HepG2 (cell line): ENCODE data around the gene HELB. TPM values are rescaled to one million over a fixed set of nuclear protein-coding genes. Genes with fewer than 3 reads are reported as not detected.

Source experiments
- ATAC-seq: fragments of 200-7000 bp; cut with Tn5 transposase; 3 replicates; pipeline ENCODE4 v1.9.1; 2020; ENCODE audit warnings: mild to moderate bottlenecking, moderate library complexity
- BruUV-seq: library from RNA; stranded (reverse); fragments of 400-500 nt; replicated peaks from 2 replicates; lab custom pipeline; 2021; lab: Mats Ljungman, UMichigan
- CTCF ChIA-PET: fragments of 300-600 bp; formaldehyde crosslinking; extraction: SDS; loops from one replicate; lab custom pipeline; 2021; ENCODE audit warnings: low total read pairs, inconsistent platforms, low intra/inter-chr PET ratio; lab: Yijun Ruan, JAX
- POLR2A ChIA-PET: fragments of 350-600 bp; sonication (Branson Sonifier 250); formaldehyde crosslinking; loops from one replicate; lab custom pipeline; 2020; ENCODE audit warnings: antibody characterized with exemption, inconsistent platforms; lab: Yijun Ruan, JAX
- DNase-seq: peaks from one replicate; pipeline ENCODE4 v3.0.0-alpha.2; 2015; ENCODE audit warnings: low spot score
- FAIRE-seq: peaks from 3 replicates; lab custom pipeline; 2011; peaks lifted over from hg19 to GRCh38; lab: Jason Lieb, UNC
- H2AFZ ChIP-seq: one replicate; pipeline ENCODE4 v1.6.1; 2011; ENCODE audit warnings: low read length, inconsistent platforms
- H3K27ac ChIP-seq: fragments of 300-600 bp; 3 replicates; pipeline ENCODE4 v1.8.0; 2011; ENCODE audit warnings: mixed run types, mild to moderate bottlenecking, mixed read lengths, low read length, inconsistent platforms; ENCODE audit not compliant: insufficient read depth; ENCODE audit errors: extremely low read length
- H3K27me3 ChIP-seq, 2 experiments: fragments of 200-600 bp in 1 of 2; 2 replicates in 1 of 2; 3 replicates in 1 of 2; pipeline versions ENCODE4 v1.6.0 to v1.8.0; 2011; ENCODE audit warnings: low read length in 2 of 2, mild to moderate bottlenecking in 2 of 2, moderate library complexity in 2 of 2, inconsistent platforms in 1 of 2; ENCODE audit not compliant: insufficient read depth in 2 of 2, control insufficient read depth in 1 of 2
- H3K36me3 ChIP-seq, 2 experiments: fragments of 200-600 bp in 1 of 2; replicated peaks in 1 of 2; 2 replicates in 1 of 2; 3 replicates in 1 of 2; pipeline versions ENCODE4 v1.5.1 to v1.8.0; 2011; ENCODE audit warnings: low read length in 2 of 2, inconsistent platforms in 1 of 2; ENCODE audit not compliant: insufficient read depth in 2 of 2, control insufficient read depth in 1 of 2
- H3K4me1 ChIP-seq: 2 replicates; pipeline ENCODE4 v1.5.1; 2012; ENCODE audit warnings: low read length, inconsistent platforms; ENCODE audit not compliant: insufficient read depth
- H3K4me2 ChIP-seq: 2 replicates; pipeline ENCODE4 v1.6.0; 2011; ENCODE audit warnings: low read depth, low read length, inconsistent platforms
- H3K4me3 ChIP-seq, 3 experiments: fragments of 200-600 bp in 1 of 3; sonication (generic), shearing (Covaris generic) in 1 of 3; replicated peaks in 1 of 3; 2 replicates each; pipeline ENCODE4 v1.5.1; 2011 to 2016; ENCODE audit warnings: low read length in 3 of 3, inconsistent platforms in 2 of 3, low read depth in 2 of 3, mild to moderate bottlenecking in 2 of 3, control low read depth in 1 of 3, mixed read lengths in 1 of 3; ENCODE audit not compliant: insufficient read depth in 1 of 3
- H3K79me2 ChIP-seq: one replicate; pipeline ENCODE4 v1.6.1; 2011; ENCODE audit warnings: low read length, inconsistent platforms; ENCODE audit not compliant: insufficient read depth
- H3K9ac ChIP-seq: 2 replicates; pipeline ENCODE4 v1.6.0; 2011; ENCODE audit warnings: mild to moderate bottlenecking, low read depth, low read length, inconsistent platforms; ENCODE audit not compliant: insufficient read depth
- H3K9me3 ChIP-seq: 2 replicates; pipeline ENCODE4 v1.5.1; 2012; ENCODE audit warnings: mild to moderate bottlenecking, low read length
- H4K20me1 ChIP-seq: 2 replicates; pipeline ENCODE4 v1.6.0; 2011; ENCODE audit warnings: inconsistent platforms, mild to moderate bottlenecking, low read length, moderate library complexity; ENCODE audit not compliant: insufficient read depth
- CTCF ChIP-seq: sonication (generic); formaldehyde crosslinking; IDR thresholded peaks from 2 replicates; pipeline ENCODE4 v1.5.0; 2020; ENCODE audit warnings: mild to moderate bottlenecking, missing genetic modification reagents, moderate library complexity
- FOSL1 ChIP-seq: sonication (generic); formaldehyde crosslinking; IDR thresholded peaks from 2 replicates; pipeline ENCODE4 v1.9.0; 2021; ENCODE audit warnings: missing genetic modification reagents, borderline replicate concordance
- GABPB1 ChIP-seq: IDR thresholded peaks from 2 replicates; pipeline ENCODE4 v1.6.1; 2016; ENCODE audit warnings: mild to moderate bottlenecking, missing genetic modification reagents, moderate library complexity, missing compliant biosample characterization
- HCFC1 ChIP-seq: fragments of 150-350 bp; IDR thresholded peaks from 2 replicates; pipeline ENCODE4 v1.6.1; 2014; ENCODE audit warnings: low read depth, low read length
- JUN ChIP-seq: sonication (generic); formaldehyde crosslinking; IDR thresholded peaks from 2 replicates; pipeline ENCODE4 v1.4.0; 2020; ENCODE audit warnings: mild to moderate bottlenecking, missing genetic modification reagents
- MTA3 ChIP-seq: sonication (generic); formaldehyde crosslinking; IDR thresholded peaks from 2 replicates; pipeline ENCODE4 v1.4.0; 2020; ENCODE audit warnings: missing genetic modification reagents
- PAXIP1 ChIP-seq: sonication (generic); formaldehyde crosslinking; conservative IDR thresholded peaks from 2 replicates; pipeline ENCODE4 v1.4.0; 2020; ENCODE audit warnings: mild to moderate bottlenecking, missing genetic modification reagents, moderate library complexity
- SOX5 ChIP-seq: IDR thresholded peaks from 2 replicates; pipeline ENCODE4 v1.6.1; 2016; ENCODE audit warnings: borderline replicate concordance
- SRSF1 ChIP-seq: fragments of 200-400 bp; formaldehyde crosslinking; optimal IDR thresholded peaks from 2 replicates; pipeline ENCODE3; 2017; ENCODE audit warnings: mild to moderate bottlenecking, low read depth, low read length, moderate library complexity
- ZFP82 ChIP-seq: sonication (generic); formaldehyde crosslinking; IDR thresholded peaks from 2 replicates; pipeline ENCODE4 v1.5.1; 2020; ENCODE audit warnings: mild to moderate bottlenecking, missing genetic modification reagents, borderline replicate concordance
- ZNF460 ChIP-seq: sonication (generic); formaldehyde crosslinking; IDR thresholded peaks from 2 replicates; pipeline ENCODE4 v1.5.1; 2020; ENCODE audit warnings: missing genetic modification reagents, mild to moderate bottlenecking, borderline replicate concordance
- WGBS: methylation state at CpG from one replicate; pipeline ENCODE4 v1.1.6; 2017; ENCODE audit warnings: low lambda C conversion rate; 5-methylcytosine and 5-hydroxymethylcytosine counted together
- in situ Hi-C: cut with HindIII; loops from 2 replicates; pipeline ENCODE4 v1.10.0; 2017; ENCODE audit warnings: low pct_unique_long_range_greater_than_20kb; ENCODE audit not compliant: extremely low pct_ligation_motif_present
- intact Hi-C: fragments of 100-400 bp; cut with micrococcal nuclease; formaldehyde crosslinking; loops from one replicate; pipeline ENCODE4 v1.10.0; 2022; ENCODE audit not compliant: unreplicated experiment
- polyA plus RNA-seq, 8 experiments: library from polyadenylated mRNA; depleted of rRNA in 3 of 8; stranded (reverse) in 7 of 8; unstranded in 1 of 8; fragments of >200 nt; fragmentation: Illumina TruSeq in 4 of 8; extraction: Trizol in 4 of 8; gene quantifications; 2 replicates each; pipeline versions ENCODE4 v1.2.1 to v1.2.3, GENCODE V29; 2011 to 2016; ENCODE audit warnings: low read depth in 4 of 8, missing spikeins in 1 of 8, mixed read lengths in 1 of 8; ENCODE audit not compliant: insufficient read depth in 1 of 8
- total RNA-seq, 5 experiments: library from RNA; depleted of rRNA; stranded (reverse); fragments of >200 nt; fragmentation: Illumina TruSeq; extraction: Trizol; gene quantifications; 2 replicates each; pipeline ENCODE4 v1.2.3, GENCODE V29; 2016; ENCODE audit warnings: low read depth in 1 of 5

HELB gene
- total and polyA plus RNA-seq, 2 of the 13 experiments (the other 11 are each of a cell fraction or from before 2014, with no cell fraction given) = 1.7 to 3.7 TPM

- Histone ChIP-seq H3K27ac (no peak overlapping the region), H3K4me1 (no peaks in the 10 kb centered on the region), H3K4me3 (no peak overlapping the region), H3K79me2 (no peaks in the 10 kb centered on the region), H4K20me1 (no peaks in the 10 kb centered on the region), H3K36me3 (no peaks in the 10 kb centered on the region), H3K4me2 (no peak overlapping the region), H3K9me3 (no peaks in the 10 kb centered on the region), H2AFZ (no peak overlapping the region), H3K27me3 (peaks cover 0 to 12% of the 10 kb centered on the region in 2 experiments; a peak in 3 of 5 replicates), H3K9ac (no peak overlapping the region)
- POLR2A ChIA-PET = no interaction called here
- CTCF ChIA-PET = no interaction called here
- ATAC-seq (no peak), FAIRE-seq (no peak), DNase-seq (no peak)
- in situ Hi-C loops (no loop called here), intact Hi-C loops (no loop called here)
- BruUV-seq = no TSS peak
- no peak for TF ChIP-seq FOSL1 (CRISPR knock-in tag)
- no peak for TF ChIP-seq ZFP82 (CRISPR knock-in tag)
- TF ChIP-seq SRSF1 = no peak
Measured at GRCh38 chr12:66255737-66256136, 46.6 kb upstream of the HELB start.

GRCh38 chr12:66258011-66258410, 44.3 kb upstream of the HELB start:
- no peak overlapping the region for H3K4me2 ChIP-seq
- ATAC-seq (no peak), DNase-seq (no peak), FAIRE-seq (no peak)
- intact Hi-C loops = no loop called here
- CTCF ChIA-PET = no interaction called here
- in situ Hi-C loops = no loop called here
- no peak overlapping the region for H3K4me3 ChIP-seq
- no peak overlapping the region for H3K27ac ChIP-seq
- WGBS = 0% methylated on average over 3 of the region's 3 CpGs
- no peaks in the 10 kb centered on the region for H3K9me3 ChIP-seq
- peaks cover 0 to 12% of the 10 kb centered on the region in 2 experiments; a peak in 3 of 5 replicates for H3K27me3 ChIP-seq
- POLR2A ChIA-PET = no interaction called here
- H3K9ac ChIP-seq = no peak overlapping the region
- no peaks in the 10 kb centered on the region for H3K36me3 ChIP-seq
- no peak overlapping the region for H2AFZ ChIP-seq
- no peaks in the 10 kb centered on the region for H3K79me2 ChIP-seq
- no peaks in the 10 kb centered on the region for H4K20me1 ChIP-seq
- no peaks in the 10 kb centered on the region for H3K4me1 ChIP-seq
- BruUV-seq = no TSS peak
- TF ChIP-seq HCFC1 = no peak
- TF ChIP-seq SOX5 (CRISPR knock-in tag) = no peak
- no peak for TF ChIP-seq GABPB1 (CRISPR knock-in tag)
- TF ChIP-seq PAXIP1 (CRISPR knock-in tag) = no peak
- no peak for TF ChIP-seq ZNF460 (CRISPR knock-in tag)
- no peak for TF ChIP-seq CTCF (CRISPR knock-in tag)
- TF ChIP-seq JUN (CRISPR knock-in tag) = no peak
- no peak for TF ChIP-seq MTA3 (CRISPR knock-in tag)
